Measurements from ENCODE around the gene MPHOSPH8. TPM values are rescaled to one million over a fixed set of nuclear protein-coding genes. Genes with fewer than 3 reads are reported as not detected.
"Not testable (repeated sequence)": the region's sequence is repeated elsewhere in the genome, so short reads cannot be mapped to it uniquely, and the experiment has no call there.

The MPHOSPH8 gene
- total and polyA plus RNA-seq, 2 of the 4 experiments (the other 2 are of a cell fraction), result 11.7 to 16.4 TPM

GRCh38 chr13:19634256-19634740 lies 839 bp downstream of the MPHOSPH8 start:
- intact Hi-C loops (cut with micrococcal nuclease) (no loop called here), in situ Hi-C loops (cut with MboI; ENCODE audit: low sequenced_read_pairs) (loop anchor here (25.0 kb wide), 1 partner anchor 528 kb away; the partner anchor contains the start of gene GJA3), dilution Hi-C loops (cut with HindIII; ENCODE audit: low sequenced_read_pairs, unreplicated experiment) (no loop called here)
- H3K4me2 ChIP-seq (ENCODE audit: low read depth, low read length), result peak overlapping the region; percentile 84
- no TSS peak for BruUV-seq (replicated peaks)
- H2BK15ac ChIP-seq (ENCODE audit: low read depth, low read length), result no peak overlapping the region
- no peaks in the 10 kb centered on the region for H3K9me3 ChIP-seq (ENCODE audit: control insufficient read depth, insufficient read depth, low read length)
- no peak overlapping the region for H2BK20ac ChIP-seq (ENCODE audit: low read depth, low read length)
- H3K27ac ChIP-seq (ENCODE audit: insufficient read depth, low read length), result peak overlapping the region; percentile 77
- H4K8ac ChIP-seq (ENCODE audit: low read depth in 2 of 2, low read length in 2 of 2), result peak overlapping the region; percentile 23 to 48; a peak in 2 of 4 replicates
- ATAC-seq (ENCODE audit: low read depth), result peak; percentile 50
- peak overlapping the region; percentile 72; the same call in 1 of the 2 replicates for H3K4ac ChIP-seq (ENCODE audit: low read depth, low read length)
- H3K4me1 ChIP-seq (ENCODE audit: control insufficient read depth, insufficient read depth, low read length), result no peaks in the 10 kb centered on the region; the same call in none of the 2 replicates
- H3K9ac ChIP-seq (ENCODE audit: low read depth, low read length), result peak overlapping the region; percentile 97
- 6% methylated on average over 3 of the region's 12 CpGs; no CpG with 5 or more reads in 1 of the 2 experiments for WGBS, 2 experiments (ENCODE audit: extremely low coverage in 2 of 2, insufficient read length in 1 of 2)
- peak; percentile 57 for DNase-seq
- peak overlapping the region; percentile 46; the same call in 1 of the 2 replicates for H3K56ac ChIP-seq (ENCODE audit: extremely low read depth, insufficient read depth, low read length)
- peaks cover 5 to 31% of the 10 kb centered on the region in 2 experiments; a peak in 2 of 4 replicates for H3K79me1 ChIP-seq (ENCODE audit: low read depth in 1 of 2, low read length in 2 of 2)
- peaks cover 3% of the 10 kb centered on the region; the same call in 1 of the 2 replicates for H3K9me1 ChIP-seq (ENCODE audit: insufficient read depth, low read length)
- TF ChIP-seq, protein P1, sequence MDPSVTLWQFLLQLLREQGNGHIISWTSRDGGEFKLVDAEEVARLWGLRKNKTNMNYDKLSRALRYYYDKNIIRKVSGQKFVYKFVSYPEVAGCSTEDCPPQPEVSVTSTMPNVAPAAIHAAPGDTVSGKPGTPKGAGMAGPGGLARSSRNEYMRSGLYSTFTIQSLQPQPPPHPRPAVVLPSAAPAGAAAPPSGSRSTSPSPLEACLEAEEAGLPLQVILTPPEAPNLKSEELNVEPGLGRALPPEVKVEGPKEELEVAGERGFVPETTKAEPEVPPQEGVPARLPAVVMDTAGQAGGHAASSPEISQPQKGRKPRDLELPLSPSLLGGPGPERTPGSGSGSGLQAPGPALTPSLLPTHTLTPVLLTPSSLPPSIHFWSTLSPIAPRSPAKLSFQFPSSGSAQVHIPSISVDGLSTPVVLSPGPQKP (IDR thresholded peaks at IDR 0.05; ENCODE audit: borderline replicate concordance, low read depth, low read length), result no peak
- TF ChIP-seq MXI1 (IDR thresholded peaks at IDR 0.05; ENCODE audit: borderline replicate concordance, low read depth, low read length), result peak; percentile 14; the same call in 1 of the 2 replicates
- H2BK5ac ChIP-seq (ENCODE audit: low read depth, low read length, poor library complexity, severe bottlenecking), result peak overlapping the region; percentile 70
- H2AK5ac ChIP-seq (ENCODE audit: low read depth, low read length), result peak overlapping the region; percentile 54; the same call in 1 of the 2 replicates
- peak overlapping the region; percentile 88 for H3K4me3 ChIP-seq (ENCODE audit: insufficient read depth, low read depth, low read length)
- CTCF ChIA-PET, result no interaction called here
- H3K36me3 ChIP-seq (ENCODE audit: control insufficient read depth, insufficient read depth, low read length), result no peaks in the 10 kb centered on the region; the same call in 1 of the 2 replicates
- peaks cover 22% of the 10 kb centered on the region for H4K20me1 ChIP-seq (ENCODE audit: insufficient read depth, low read length)
- peak overlapping the region; percentile 97 for H2AFZ ChIP-seq (replicated peaks; ENCODE audit: low read length, poor library complexity)
- no peaks in the 10 kb centered on the region for H3K27me3 ChIP-seq (ENCODE audit: control insufficient read depth, insufficient read depth, low read length)
- peak overlapping the region; percentile 21 for H2AK9ac ChIP-seq (replicated peaks; ENCODE audit: low read depth, low read length, poor library complexity)
- POLR2A ChIA-PET (ENCODE audit: unreplicated experiment), result no interaction called here
- no peak overlapping the region for H3K18ac ChIP-seq (ENCODE audit: low read depth, low read length)
- H2BK120ac ChIP-seq (ENCODE audit: low read depth, low read length), result no peak overlapping the region
- H3K14ac ChIP-seq (replicated peaks; ENCODE audit: low read depth, low read length), result peak overlapping the region; percentile 90
- H4K5ac ChIP-seq (ENCODE audit: low read depth, low read length), result peak overlapping the region; percentile 13; the same call in 1 of the 2 replicates
- H3K23ac ChIP-seq (ENCODE audit: low read depth, low read length), result peak overlapping the region; percentile 96
- H4K91ac ChIP-seq (ENCODE audit: insufficient read depth, low read depth, low read length), result no peak overlapping the region

DNA sequence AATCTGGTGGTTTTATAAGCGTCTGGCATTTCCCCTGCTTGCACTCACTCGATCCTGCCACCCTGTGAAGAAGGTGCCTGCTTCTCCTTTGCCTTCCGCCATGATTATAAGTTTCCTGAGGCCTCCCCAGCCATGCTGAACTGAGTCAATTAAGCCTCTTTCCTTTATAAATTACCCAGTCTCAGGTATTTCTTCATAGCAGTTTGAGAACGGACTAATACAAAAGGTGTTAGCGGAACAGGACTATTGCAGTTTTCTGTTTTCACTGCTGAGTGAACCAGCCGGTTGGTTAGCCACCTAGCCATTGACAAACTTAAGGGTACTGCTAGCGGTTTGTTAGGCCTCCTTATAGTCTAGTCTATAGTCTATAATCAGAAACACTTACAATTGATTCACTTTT lies 2.5 kb downstream of the MPHOSPH8 start:
- Histone ChIP-seq H4K20me1 (ENCODE audit: insufficient read depth, low read length) (peaks cover 33% of the 10 kb centered on the region), H3K79me1 (ENCODE audit: low read depth in 1 of 2, low read length in 2 of 2) (peaks cover 5 to 44% of the 10 kb centered on the region in 2 experiments; a peak in 3 of 4 replicates)
- BruUV-seq (replicated peaks); ATAC-seq (ENCODE audit: low read depth); H3K56ac ChIP-seq (ENCODE audit: extremely low read depth, insufficient read depth, low read length); H3K36me3 ChIP-seq (ENCODE audit: control insufficient read depth, insufficient read depth, low read length); dilution Hi-C loops (cut with HindIII; ENCODE audit: low sequenced_read_pairs, unreplicated experiment); H2AK9ac ChIP-seq (replicated peaks; ENCODE audit: low read depth, low read length, poor library complexity); H4K8ac ChIP-seq (ENCODE audit: low read depth in 2 of 2, low read length in 2 of 2); POLR2A ChIA-PET (ENCODE audit: unreplicated experiment); CTCF ChIA-PET; H2BK5ac ChIP-seq (ENCODE audit: low read depth, low read length, poor library complexity, severe bottlenecking); H2BK20ac ChIP-seq (ENCODE audit: low read depth, low read length); H3K23ac ChIP-seq (ENCODE audit: low read depth, low read length); H3K27me3 ChIP-seq (ENCODE audit: control insufficient read depth, insufficient read depth, low read length); H3K9me3 ChIP-seq (ENCODE audit: control insufficient read depth, insufficient read depth, low read length); H2AFZ ChIP-seq (replicated peaks; ENCODE audit: low read length, poor library complexity); H3K9me1 ChIP-seq (ENCODE audit: insufficient read depth, low read length); H2BK120ac ChIP-seq (ENCODE audit: low read depth, low read length); H2BK15ac ChIP-seq (ENCODE audit: low read depth, low read length); H3K4me3 ChIP-seq (ENCODE audit: insufficient read depth, low read depth, low read length); H3K14ac ChIP-seq (replicated peaks; ENCODE audit: low read depth, low read length); H3K27ac ChIP-seq (ENCODE audit: insufficient read depth, low read length); H3K18ac ChIP-seq (ENCODE audit: low read depth, low read length); H3K4ac ChIP-seq (ENCODE audit: low read depth, low read length); H3K9ac ChIP-seq (ENCODE audit: low read depth, low read length); intact Hi-C loops (cut with micrococcal nuclease); H3K4me2 ChIP-seq (ENCODE audit: low read depth, low read length); H3K4me1 ChIP-seq (ENCODE audit: control insufficient read depth, insufficient read depth, low read length); DNase-seq; H2AK5ac ChIP-seq (ENCODE audit: low read depth, low read length); H4K5ac ChIP-seq (ENCODE audit: low read depth, low read length); H4K91ac ChIP-seq (ENCODE audit: insufficient read depth, low read depth, low read length): not testable (repeated sequence)
- 100% methylated on average over 1 of the region's 7 CpGs; no CpG with 5 or more reads in 1 of the 2 experiments for WGBS, 2 experiments (ENCODE audit: extremely low coverage in 2 of 2, insufficient read length in 1 of 2)
- in situ Hi-C loops (cut with MboI; ENCODE audit: low sequenced_read_pairs), result loop anchor here (25.0 kb wide), 1 partner anchor 526 kb away; the partner anchor contains the start of gene GJA3
